Heart right ventricle (tissue), 16 donors: ENCODE results near the gene PSMC1. TPM values are rescaled to one million over a fixed set of nuclear protein-coding genes. Genes with fewer than 3 reads are reported as not detected.

ENCODE experiments used
- ATAC-seq, 8 donors: fragments of 200-7000 bp; cut with Tn5 transposase; one replicate each; pipeline ENCODE4 v1.9.1; 2020; ENCODE audit warnings: mild to moderate bottlenecking in 8 of 8, moderate library complexity in 8 of 8, moderate number of reproducible peaks in 1 of 8
- DNase-seq, 2 donors: peaks; one replicate each; pipeline ENCODE4 v3.0.0-alpha.2; 2020
- H3K27ac ChIP-seq, 10 donors: fragments of 200-600 bp; sonication (generic) in 2 of 10; one replicate each; pipeline versions ENCODE4 v1.5.0 to v1.8.0; 2020 to 2022; ENCODE audit warnings: mild to moderate bottlenecking in 3 of 10
- H3K27me3 ChIP-seq, 7 donors: fragments of 200-600 bp; one replicate each; pipeline ENCODE4 v1.8.0; 2021 to 2022; ENCODE audit warnings: mild to moderate bottlenecking in 2 of 7
- H3K36me3 ChIP-seq, 9 donors: fragments of 200-600 bp; sonication (generic) in 1 of 9; one replicate each; pipeline versions ENCODE4 v1.5.0 to v1.8.0; 2020 to 2022; ENCODE audit warnings: mild to moderate bottlenecking in 2 of 9
- H3K4me1 ChIP-seq, 9 donors: fragments of 200-600 bp; sonication (generic) in 1 of 9; one replicate each; pipeline versions ENCODE4 v1.5.0 to v1.8.0; 2020 to 2022; ENCODE audit warnings: mild to moderate bottlenecking in 4 of 9
- H3K4me3 ChIP-seq, 10 donors: fragments of 200-600 bp; sonication (generic) in 2 of 10; one replicate each; pipeline versions ENCODE4 v1.5.0 to v1.8.0; 2020 to 2022; ENCODE audit warnings: mild to moderate bottlenecking in 7 of 10, moderate library complexity in 2 of 10
- H3K9me3 ChIP-seq, 11 donors: fragments of 200-600 bp in 10 of 11; sonication (generic) in 2 of 11; one replicate each; pipeline versions ENCODE4 v1.5.0 to v1.8.0; 2013 to 2022; ENCODE audit warnings: mild to moderate bottlenecking in 2 of 11, control low read depth in 1 of 11, moderate library complexity in 1 of 11
- WGBS, 2 donors: extraction: QIAGEN DNeasy Blood & Tissue Kit; methylation state at CpG; one replicate each; pipeline ENCODE4 v1.1.7; 2013; ENCODE audit warnings: inconsistent platforms in 1 of 2; 5-methylcytosine and 5-hydroxymethylcytosine counted together
- intact Hi-C, 10 donors: fragments of 100-400 bp; cut with DNase I; formaldehyde crosslinking; loops; one replicate each; pipeline versions ENCODE4 v1.11.1 to v1.14.2; 2022
- polyA plus RNA-seq, 2 donors: library from polyadenylated mRNA; stranded (reverse); fragments of 200-250 nt; gene quantifications; one replicate each; pipeline ENCODE4 v1.2.3, GENCODE V29; 2013
- total RNA-seq, 10 donors: library from RNA; stranded (reverse); fragmentation: NEBNext Ultra II Directional in 3 of 10; extraction: Animal tissue kit (Norgen Biotek cat#: 25700) in 3 of 10; gene quantifications; one replicate each; pipeline versions ENCODE4 v1.2.1 to v1.2.4, GENCODE V29; 2021 to 2023
- TF ChIP-seq, protein P1 (sequence below), 9 donors: fragments of 200-600 bp; sonication (generic) in 2 of 9; IDR thresholded peaks; one replicate each; pipeline versions ENCODE4 v1.5.0 to v1.8.0; 2021 to 2022; ENCODE audit warnings: antibody characterized with exemption in 9 of 9, mild to moderate bottlenecking in 5 of 9, moderate library complexity in 1 of 9
- donor health status: Arrhythmogenic right ventricular cardiomyopathy.
- donor health status: ischemic (EF 13 %, LVEDD 7.1; RV severe dilation, severe dysfunction).
- donor health status: healthy with polysubstance abuse.
- donor health status: DM: no; HTN: yes; CAD: no.
- donor health status: DM: no; HTN: no; CAD: no.
- donor health status: ischemic (EF 25% LVEDD 6.9; RV normal size, moderate dysfunction).
- donor health status: ischemic (EF 25% LVEDD 5.7; RV mildly dilated, moderate dysfunction).
- donor health status: healthy.
- donor health status: DM: yes; HTN: yes; CAD: no.
- donor health status: Ischemic cardiomyopathy.
- donor health status: ischemic (EF 35%, LVEDD 5.7; RV mildly dilated, moderate dysfunction).
- donor health status: nonischemic (EF 11% LVEDD 7.7; RV severe dilation, severe dysfunction).
- donor health status: DM: yes; HTN: yes; CAD: no.
- donor health status: PGD.
- donor health status: ischemic (EF 29% LVEDD 5.4; RV normal size, mild dysfunction).
- donor health status: nonischemic (EF 23%, LVEDD 6.1; RV moderate dilation, normal function).

Gene PSMC1
- total and polyA plus RNA-seq, 12 donors = 107 to 226 (median 128) TPM

DNA sequence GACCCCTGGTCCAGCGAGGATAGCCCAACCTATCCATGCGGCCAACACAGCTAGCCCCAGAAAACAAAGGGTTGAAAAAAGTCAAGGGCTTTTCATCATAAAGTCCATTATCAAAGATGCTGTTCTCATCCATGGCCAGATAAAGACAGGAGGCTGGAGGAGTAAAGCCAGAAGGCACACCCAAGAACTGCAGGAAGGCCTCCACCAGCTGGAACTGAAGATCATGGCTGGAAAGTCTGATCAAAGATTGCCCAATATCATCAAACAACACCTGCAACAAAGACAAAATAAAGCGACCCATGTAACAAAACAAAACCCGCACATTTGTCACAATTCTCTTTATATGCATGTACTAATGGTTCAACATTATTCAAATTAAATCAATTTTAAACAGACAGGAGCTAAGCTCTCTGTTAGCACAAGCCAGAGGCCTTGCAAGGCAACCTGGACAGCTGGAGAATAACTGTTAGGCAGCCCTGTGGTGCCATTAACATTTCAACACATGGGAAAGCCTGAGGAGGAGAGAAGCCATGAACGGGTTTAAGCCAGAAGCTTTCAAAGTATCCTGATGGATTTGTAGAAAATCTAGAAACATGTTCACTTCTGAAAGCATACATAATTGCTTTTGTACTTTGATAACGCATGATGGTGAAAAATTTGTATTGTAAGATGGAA, 34.1 kb downstream of the PSMC1 start:
- H3K4me1 ChIP-seq = peaks cover 0 to 32% (median 20%) of the 10 kb centered on the region in 9 donors
- no peak overlapping the region for H3K27ac ChIP-seq
- H3K9me3 ChIP-seq = no peaks in the 10 kb centered on the region
- ATAC-seq (no peak), DNase-seq (no peak)
- intact Hi-C loops = loop anchor here in 1 of 10 donors (10.0 kb wide), 1 partner anchor 534 kb away; no protein-coding TSS in a partner anchor
- 87 to 89% methylated on average over 6 of the region's 6 CpGs for WGBS, 2 donors
- peaks cover 0 to 98% (median 56%) of the 10 kb centered on the region in 9 donors for H3K36me3 ChIP-seq
- H3K27me3 ChIP-seq = no peaks in the 10 kb centered on the region
- H3K4me3 ChIP-seq = no peak overlapping the region
- TF ChIP-seq, protein P1, sequence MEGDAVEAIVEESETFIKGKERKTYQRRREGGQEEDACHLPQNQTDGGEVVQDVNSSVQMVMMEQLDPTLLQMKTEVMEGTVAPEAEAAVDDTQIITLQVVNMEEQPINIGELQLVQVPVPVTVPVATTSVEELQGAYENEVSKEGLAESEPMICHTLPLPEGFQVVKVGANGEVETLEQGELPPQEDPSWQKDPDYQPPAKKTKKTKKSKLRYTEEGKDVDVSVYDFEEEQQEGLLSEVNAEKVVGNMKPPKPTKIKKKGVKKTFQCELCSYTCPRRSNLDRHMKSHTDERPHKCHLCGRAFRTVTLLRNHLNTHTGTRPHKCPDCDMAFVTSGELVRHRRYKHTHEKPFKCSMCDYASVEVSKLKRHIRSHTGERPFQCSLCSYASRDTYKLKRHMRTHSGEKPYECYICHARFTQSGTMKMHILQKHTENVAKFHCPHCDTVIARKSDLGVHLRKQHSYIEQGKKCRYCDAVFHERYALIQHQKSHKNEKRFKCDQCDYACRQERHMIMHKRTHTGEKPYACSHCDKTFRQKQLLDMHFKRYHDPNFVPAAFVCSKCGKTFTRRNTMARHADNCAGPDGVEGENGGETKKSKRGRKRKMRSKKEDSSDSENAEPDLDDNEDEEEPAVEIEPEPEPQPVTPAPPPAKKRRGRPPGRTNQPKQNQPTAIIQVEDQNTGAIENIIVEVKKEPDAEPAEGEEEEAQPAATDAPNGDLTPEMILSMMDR (IDR thresholded peaks at IDR 0.05) = no peak

DNA sequence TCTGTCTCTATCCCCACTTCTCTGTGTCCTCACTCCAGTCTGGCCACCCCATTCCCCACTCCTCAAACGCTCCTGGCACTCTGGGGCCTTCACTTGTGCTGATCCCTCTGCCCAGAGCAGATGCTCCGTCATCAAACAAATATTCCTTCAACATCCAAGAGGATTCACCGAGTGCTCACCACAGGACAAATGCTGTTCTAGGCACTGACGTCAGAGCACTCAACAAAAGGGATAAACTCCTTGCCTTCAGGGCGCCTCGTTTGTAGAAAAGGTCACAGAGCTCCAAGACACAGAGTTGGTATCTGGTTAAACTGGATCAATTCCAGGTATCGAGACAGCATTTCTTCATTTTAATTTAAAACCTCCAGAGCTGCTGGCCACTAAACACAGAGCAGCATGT, 35.3 kb downstream of the PSMC1 start:
- TF ChIP-seq, protein P1 (IDR thresholded peaks at IDR 0.05) = no peak
- H3K27ac ChIP-seq = no peak overlapping the region
- DNase-seq = no peak
- intact Hi-C loops = loop anchor here in 1 of 10 donors (10.0 kb wide), 1 partner anchor 533 kb away; no protein-coding TSS in a partner anchor
- H3K36me3 ChIP-seq = peaks cover 0 to 98% (median 50%) of the 10 kb centered on the region in 9 donors
- 84 to 93% methylated on average over 7 of the region's 7 CpGs for WGBS, 2 donors
- ATAC-seq = no peak
- H3K4me1 ChIP-seq = peaks cover 0 to 43% (median 20%) of the 10 kb centered on the region in 9 donors
- H3K9me3 ChIP-seq = no peaks in the 10 kb centered on the region
- H3K4me3 ChIP-seq = no peak overlapping the region
- no peaks in the 10 kb centered on the region for H3K27me3 ChIP-seq

DNA sequence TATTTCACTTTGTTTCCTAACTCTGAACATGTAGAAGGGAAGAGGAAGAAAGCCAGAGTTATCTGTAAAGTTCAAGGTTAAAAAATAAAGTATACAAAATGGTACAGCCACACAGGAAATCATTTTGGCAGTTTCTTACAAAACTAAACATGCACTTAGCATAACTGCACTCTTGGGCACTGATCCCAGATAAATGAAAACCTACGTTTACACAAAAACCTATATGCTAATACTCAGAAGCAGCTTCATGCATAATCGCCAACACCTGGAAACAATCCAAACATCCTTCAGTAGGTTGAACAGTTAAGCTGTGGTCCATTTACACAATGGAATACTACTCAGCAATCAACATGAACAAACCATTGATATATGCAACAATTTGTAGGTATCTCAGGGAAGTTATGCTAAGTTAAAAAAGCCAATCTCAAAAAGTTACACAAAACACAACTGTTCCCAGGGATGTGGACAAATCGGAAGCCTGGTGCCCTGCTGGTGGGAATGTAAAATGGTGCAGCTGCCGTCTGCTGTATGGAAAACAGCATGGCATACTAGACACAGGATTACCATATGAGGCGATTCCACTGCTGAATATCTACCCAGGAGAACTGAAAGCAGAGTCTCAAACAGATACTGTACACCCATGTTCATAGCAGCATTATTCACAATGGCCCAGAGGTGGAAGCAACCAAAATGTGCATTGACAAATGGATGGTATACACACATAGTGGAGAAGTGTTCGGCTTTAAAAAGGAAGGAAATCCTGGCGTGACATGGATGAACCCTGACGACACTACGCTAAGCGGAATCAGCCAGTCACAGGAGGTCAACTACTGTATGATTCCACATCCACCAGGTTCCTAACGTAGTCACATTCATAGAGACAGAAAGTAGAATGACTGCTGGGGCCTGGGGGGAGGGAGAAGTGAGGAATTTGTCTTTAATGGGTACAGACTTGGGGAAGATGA, 37.7 kb downstream of the PSMC1 start:
- no peaks in the 10 kb centered on the region for H3K9me3 ChIP-seq
- H3K4me3 ChIP-seq = no peak overlapping the region
- H3K27ac ChIP-seq = peak overlapping the region in 1 of 10 donors; percentile 44
- DNase-seq = no peak
- H3K36me3 ChIP-seq = peaks cover 0 to 100% (median 42%) of the 10 kb centered on the region in 9 donors
- WGBS, 2 donors = 90 to 91% methylated on average over 11 of the region's 11 CpGs
- TF ChIP-seq, protein P1 (IDR thresholded peaks at IDR 0.05) = no peak
- intact Hi-C loops = loop anchor here in 1 of 10 donors (10.0 kb wide), 1 partner anchor 531 kb away; no protein-coding TSS in a partner anchor
- peaks cover 0 to 50% (median 8%) of the 10 kb centered on the region in 9 donors for H3K4me1 ChIP-seq
- no peak for ATAC-seq
- H3K27me3 ChIP-seq = no peaks in the 10 kb centered on the region

DNA sequence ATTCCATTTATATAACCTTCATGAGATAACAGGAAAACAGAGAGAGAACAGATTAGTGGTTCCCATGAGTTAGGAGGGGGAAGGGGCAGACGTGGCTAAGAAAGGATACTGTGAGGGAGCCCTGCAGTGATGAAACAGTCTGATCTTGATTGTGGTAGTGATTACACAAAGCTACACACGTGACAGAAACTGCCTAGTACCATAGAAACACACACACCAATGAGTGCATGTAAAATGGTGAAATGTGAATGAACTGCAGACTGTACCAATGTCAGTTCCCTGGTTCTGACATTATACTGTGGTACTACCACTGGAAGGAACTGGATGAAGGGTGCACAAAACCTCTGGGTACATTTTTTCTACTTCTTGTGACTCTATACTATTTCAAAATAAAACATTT, 38.5 kb downstream of the PSMC1 start:
- intact Hi-C loops = loop anchor here in 1 of 10 donors (10.0 kb wide), 1 partner anchor 530 kb away; no protein-coding TSS in a partner anchor
- Histone ChIP-seq H3K36me3 (peaks cover 0 to 98% (median 35%) of the 10 kb centered on the region in 9 donors), H3K4me3 (no peak overlapping the region), H3K27me3 (no peaks in the 10 kb centered on the region), H3K4me1 (peaks cover 0 to 50% (median 4%) of the 10 kb centered on the region in 9 donors), H3K9me3 (no peaks in the 10 kb centered on the region), H3K27ac (peak overlapping the region in 1 of 10 donors; percentile 44)
- TF ChIP-seq, protein P1 (IDR thresholded peaks at IDR 0.05) = no peak
- DNase-seq = no peak
- 67 to 75% methylated on average over 2 of the region's 2 CpGs for WGBS, 2 donors
- ATAC-seq = no peak
